K562 (cell line): ENCODE measurements around the gene RBM5. TPM values are rescaled to one million over a fixed set of nuclear protein-coding genes. Genes with fewer than 3 reads are reported as not detected.

Experiments used
- BCOR ChIP-seq: fragments of 450-650 bp; IDR thresholded peaks from 2 replicates; pipeline ENCODE4 v1.6.1; 2016
- CBFA2T3 ChIP-seq: fragments of 450-650 bp; IDR thresholded peaks from 2 replicates; pipeline ENCODE4 v1.6.1; 2017
- DIDO1 ChIP-seq: fragments of 450-650 bp; IDR thresholded peaks from 2 replicates; pipeline ENCODE4 v1.6.1; 2016; ENCODE audit warnings: low read depth, missing biosample characterization, missing genetic modification characterization
- NFIC ChIP-seq: fragments of 450-650 bp; IDR thresholded peaks from 2 replicates; pipeline ENCODE4 v1.6.1; 2017; ENCODE audit warnings: mild to moderate bottlenecking, inconsistent platforms
- RNF2 ChIP-seq: sonication (generic); IDR thresholded peaks from 2 replicates; pipeline ENCODE4 v1.6.1; 2016
- TAF15 ChIP-seq: fragments of 200-400 bp; formaldehyde crosslinking; IDR thresholded peaks from 2 replicates; pipeline ENCODE4 v1.6.1; 2017; ENCODE audit warnings: mild to moderate bottlenecking, low read depth, low read length, moderate library complexity
- ZKSCAN3 ChIP-seq: fragments of 250-450 bp; sonication (Bioruptor Pico); IDR thresholded peaks from 2 replicates; pipeline ENCODE4 v1.4.0; 2020
- ZNF121 ChIP-seq: sonication (generic); formaldehyde crosslinking; conservative IDR thresholded peaks from 2 replicates; pipeline ENCODE4 v1.8.0; 2022; ENCODE audit warnings: missing genetic modification reagents
- ZNF184 ChIP-seq: sonication (generic); formaldehyde crosslinking; IDR thresholded peaks from 2 replicates; pipeline ENCODE4 v1.5.0; 2020; ENCODE audit warnings: missing genetic modification reagents
- ZNF354B ChIP-seq: fragments of 250-450 bp; sonication (Bioruptor Pico); IDR thresholded peaks from 2 replicates; pipeline ENCODE4 v1.4.0; 2020
- ZNF668 ChIP-seq: fragments of 250-450 bp; sonication (Bioruptor Pico); IDR thresholded peaks from 2 replicates; pipeline ENCODE4 v1.8.0; 2022; ENCODE audit warnings: mild to moderate bottlenecking, inconsistent platforms
- ZNF695 ChIP-seq: fragments of 450-650 bp; formaldehyde crosslinking; IDR thresholded peaks from 2 replicates; pipeline ENCODE4 v1.4.0; 2020; ENCODE audit warnings: mild to moderate bottlenecking, moderate library complexity
- polyA plus RNA-seq, 8 experiments: library from polyadenylated mRNA; depleted of rRNA in 4 of 8; stranded (reverse) in 5 of 8; unstranded in 3 of 8; fragments of >200 nt; fragmentation: Nextera tagmentation in 2 of 8; fragmentation: Illumina TruSeq in 1 of 8; extraction: Ambion mirVana in 2 of 8; extraction: Trizol in 1 of 8; gene quantifications; 2 replicates each; pipeline versions ENCODE4 v1.2.1 to v1.2.3, GENCODE V29; 2011 to 2014; ENCODE audit warnings: inconsistent platforms in 1 of 8, missing spikeins in 1 of 8
- total RNA-seq, 7 experiments: library from RNA; depleted of rRNA in 6 of 7; stranded (reverse); fragments of >200 nt in 6 of 7; fragmentation: Illumina TruSeq in 2 of 7; extraction: Trizol in 2 of 7; gene quantifications; 2 replicates each; pipeline versions ENCODE4 v1.2.1 to v1.2.3, GENCODE V29; 2011 to 2021; ENCODE audit warnings: low replicate concordance in 1 of 7
- TF ChIP-seq, protein P1 (sequence below): fragments of 250-450 bp; sonication (Bioruptor Pico); IDR thresholded peaks from 2 replicates; pipeline ENCODE4 v1.4.0; 2020; ENCODE audit warnings: mild to moderate bottlenecking, moderate library complexity
- TF ChIP-seq, protein P2 (sequence below): fragments of 200-800 bp; sonication (Bioruptor generic); IDR thresholded peaks from 2 replicates; pipeline ENCODE4 v1.6.1; 2017; ENCODE audit warnings: missing genetic modification characterization, missing compliant biosample characterization
- TF ChIP-seq, protein P3 (sequence below), 2 experiments: fragments of 450-650 bp in 1 of 2; IDR thresholded peaks; 2 replicates each; pipeline ENCODE4 v1.6.1; 2011 to 2017; ENCODE audit warnings: low read depth in 2 of 2, antibody characterized with exemption in 1 of 2, borderline replicate concordance in 1 of 2, low read length in 1 of 2, mild to moderate bottlenecking in 1 of 2, mixed read lengths in 1 of 2; ENCODE audit not compliant: control insufficient read depth in 1 of 2
- TF ChIP-seq, protein P4 (sequence below): fragments of 450-650 bp; IDR thresholded peaks from 2 replicates; pipeline ENCODE4 v1.6.1; 2014; ENCODE audit warnings: low read depth, mild to moderate bottlenecking, moderate library complexity, borderline replicate concordance
- TF ChIP-seq, protein P5 (sequence below): sonication (generic); formaldehyde crosslinking; IDR thresholded peaks from 2 replicates; pipeline ENCODE4 v1.8.0; 2023; ENCODE audit warnings: mild to moderate bottlenecking, missing genetic modification reagents

The RBM5 gene
- total and polyA plus RNA-seq, 9 of the 15 experiments (the other 6 are each of a cell fraction or from before 2014, with no cell fraction given) = 24.5 to 153 (median 81.6) TPM

DNA sequence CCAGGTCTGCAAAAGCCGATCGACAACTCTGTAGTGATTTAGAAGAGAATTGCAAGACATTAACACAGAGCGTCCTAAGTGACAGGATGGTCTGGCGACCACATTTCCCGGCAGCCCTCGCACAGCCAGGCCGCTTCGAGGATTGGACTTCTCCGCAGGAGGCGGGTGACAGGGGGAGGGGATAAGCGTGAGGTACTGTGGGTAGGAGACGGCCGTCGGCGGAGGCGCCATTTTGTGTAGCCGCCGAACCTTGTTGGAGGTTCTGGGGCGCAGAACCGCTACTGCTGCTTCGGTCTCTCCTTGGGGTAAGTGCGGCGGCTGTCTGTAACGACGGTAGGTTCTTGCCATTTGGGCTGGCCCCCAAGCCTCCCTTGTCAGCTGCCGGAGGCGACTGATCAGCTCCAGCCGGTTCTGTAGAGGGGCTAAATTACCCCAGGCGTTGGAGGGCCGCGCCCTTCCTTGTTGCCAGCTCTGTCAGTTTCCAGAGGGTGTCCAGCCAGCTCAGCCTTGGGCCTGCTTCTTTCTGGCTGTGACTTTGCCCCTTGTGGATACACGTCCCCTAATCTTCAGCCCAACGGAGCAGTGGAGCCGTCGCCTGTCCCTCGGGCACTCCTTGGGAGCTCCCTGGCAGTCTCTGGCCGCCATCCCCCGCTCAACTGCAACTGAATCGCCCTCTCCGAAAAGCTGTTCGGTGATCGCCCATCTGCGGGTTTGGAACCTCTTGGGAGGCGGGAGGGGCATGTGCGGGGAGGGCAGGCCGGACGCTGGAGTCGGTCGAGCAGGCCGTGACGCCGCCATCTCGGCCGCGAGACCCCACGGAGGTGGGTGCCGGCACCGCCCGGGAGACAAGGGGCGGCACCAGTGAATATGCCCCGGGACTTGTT, at the start of gene RBM5 (continued):
- TF ChIP-seq, protein P1, sequence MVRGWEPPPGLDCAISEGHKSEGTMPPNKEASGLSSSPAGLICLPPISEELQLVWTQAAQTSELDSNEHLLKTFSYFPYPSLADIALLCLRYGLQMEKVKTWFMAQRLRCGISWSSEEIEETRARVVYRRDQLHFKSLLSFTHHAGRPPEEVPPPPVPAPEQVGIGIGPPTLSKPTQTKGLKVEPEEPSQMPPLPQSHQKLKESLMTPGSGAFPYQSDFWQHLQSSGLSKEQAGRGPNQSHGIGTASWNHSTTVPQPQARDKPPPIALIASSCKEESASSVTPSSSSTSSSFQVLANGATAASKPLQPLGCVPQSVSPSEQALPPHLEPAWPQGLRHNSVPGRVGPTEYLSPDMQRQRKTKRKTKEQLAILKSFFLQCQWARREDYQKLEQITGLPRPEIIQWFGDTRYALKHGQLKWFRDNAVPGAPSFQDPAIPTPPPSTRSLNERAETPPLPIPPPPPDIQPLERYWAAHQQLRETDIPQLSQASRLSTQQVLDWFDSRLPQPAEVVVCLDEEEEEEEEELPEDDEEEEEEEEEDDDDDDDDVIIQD (CRISPR knock-in tag) = no peak
- TF ChIP-seq, protein P2, sequence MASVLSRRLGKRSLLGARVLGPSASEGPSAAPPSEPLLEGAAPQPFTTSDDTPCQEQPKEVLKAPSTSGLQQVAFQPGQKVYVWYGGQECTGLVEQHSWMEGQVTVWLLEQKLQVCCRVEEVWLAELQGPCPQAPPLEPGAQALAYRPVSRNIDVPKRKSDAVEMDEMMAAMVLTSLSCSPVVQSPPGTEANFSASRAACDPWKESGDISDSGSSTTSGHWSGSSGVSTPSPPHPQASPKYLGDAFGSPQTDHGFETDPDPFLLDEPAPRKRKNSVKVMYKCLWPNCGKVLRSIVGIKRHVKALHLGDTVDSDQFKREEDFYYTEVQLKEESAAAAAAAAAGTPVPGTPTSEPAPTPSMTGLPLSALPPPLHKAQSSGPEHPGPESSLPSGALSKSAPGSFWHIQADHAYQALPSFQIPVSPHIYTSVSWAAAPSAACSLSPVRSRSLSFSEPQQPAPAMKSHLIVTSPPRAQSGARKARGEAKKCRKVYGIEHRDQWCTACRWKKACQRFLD = no peak
- TF ChIP-seq ZNF695 (CRISPR knock-in tag) = no peak
- TF ChIP-seq, protein P3, sequence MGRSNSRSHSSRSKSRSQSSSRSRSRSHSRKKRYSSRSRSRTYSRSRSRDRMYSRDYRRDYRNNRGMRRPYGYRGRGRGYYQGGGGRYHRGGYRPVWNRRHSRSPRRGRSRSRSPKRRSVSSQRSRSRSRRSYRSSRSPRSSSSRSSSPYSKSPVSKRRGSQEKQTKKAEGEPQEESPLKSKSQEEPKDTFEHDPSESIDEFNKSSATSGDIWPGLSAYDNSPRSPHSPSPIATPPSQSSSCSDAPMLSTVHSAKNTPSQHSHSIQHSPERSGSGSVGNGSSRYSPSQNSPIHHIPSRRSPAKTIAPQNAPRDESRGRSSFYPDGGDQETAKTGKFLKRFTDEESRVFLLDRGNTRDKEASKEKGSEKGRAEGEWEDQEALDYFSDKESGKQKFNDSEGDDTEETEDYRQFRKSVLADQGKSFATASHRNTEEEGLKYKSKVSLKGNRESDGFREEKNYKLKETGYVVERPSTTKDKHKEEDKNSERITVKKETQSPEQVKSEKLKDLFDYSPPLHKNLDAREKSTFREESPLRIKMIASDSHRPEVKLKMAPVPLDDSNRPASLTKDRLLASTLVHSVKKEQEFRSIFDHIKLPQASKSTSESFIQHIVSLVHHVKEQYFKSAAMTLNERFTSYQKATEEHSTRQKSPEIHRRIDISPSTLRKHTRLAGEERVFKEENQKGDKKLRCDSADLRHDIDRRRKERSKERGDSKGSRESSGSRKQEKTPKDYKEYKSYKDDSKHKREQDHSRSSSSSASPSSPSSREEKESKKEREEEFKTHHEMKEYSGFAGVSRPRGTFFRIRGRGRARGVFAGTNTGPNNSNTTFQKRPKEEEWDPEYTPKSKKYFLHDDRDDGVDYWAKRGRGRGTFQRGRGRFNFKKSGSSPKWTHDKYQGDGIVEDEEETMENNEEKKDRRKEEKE (IDR thresholded peaks at IDR 0.05; ENCODE audit: borderline replicate concordance in 1 of 2, control insufficient read depth in 1 of 2, low read depth in 2 of 2, low read length in 1 of 2) = no peak
- TF ChIP-seq, protein P4, sequence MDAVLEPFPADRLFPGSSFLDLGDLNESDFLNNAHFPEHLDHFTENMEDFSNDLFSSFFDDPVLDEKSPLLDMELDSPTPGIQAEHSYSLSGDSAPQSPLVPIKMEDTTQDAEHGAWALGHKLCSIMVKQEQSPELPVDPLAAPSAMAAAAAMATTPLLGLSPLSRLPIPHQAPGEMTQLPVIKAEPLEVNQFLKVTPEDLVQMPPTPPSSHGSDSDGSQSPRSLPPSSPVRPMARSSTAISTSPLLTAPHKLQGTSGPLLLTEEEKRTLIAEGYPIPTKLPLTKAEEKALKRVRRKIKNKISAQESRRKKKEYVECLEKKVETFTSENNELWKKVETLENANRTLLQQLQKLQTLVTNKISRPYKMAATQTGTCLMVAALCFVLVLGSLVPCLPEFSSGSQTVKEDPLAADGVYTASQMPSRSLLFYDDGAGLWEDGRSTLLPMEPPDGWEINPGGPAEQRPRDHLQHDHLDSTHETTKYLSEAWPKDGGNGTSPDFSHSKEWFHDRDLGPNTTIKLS = no peak
- TF ChIP-seq ZNF184 (CRISPR knock-in tag) = no peak
- TF ChIP-seq BCOR = no peak
- TF ChIP-seq ZKSCAN3 (CRISPR knock-in tag) = no peak
- no peak for TF ChIP-seq ZNF668 (CRISPR knock-in tag)
- no peak for TF ChIP-seq CBFA2T3
- no peak for TF ChIP-seq ZNF121 (CRISPR knock-in tag)
- no peak for TF ChIP-seq DIDO1 (tag)
- TF ChIP-seq NFIC = no peak
- TF ChIP-seq ZNF354B (CRISPR knock-in tag) = no peak
- TF ChIP-seq, protein P5, sequence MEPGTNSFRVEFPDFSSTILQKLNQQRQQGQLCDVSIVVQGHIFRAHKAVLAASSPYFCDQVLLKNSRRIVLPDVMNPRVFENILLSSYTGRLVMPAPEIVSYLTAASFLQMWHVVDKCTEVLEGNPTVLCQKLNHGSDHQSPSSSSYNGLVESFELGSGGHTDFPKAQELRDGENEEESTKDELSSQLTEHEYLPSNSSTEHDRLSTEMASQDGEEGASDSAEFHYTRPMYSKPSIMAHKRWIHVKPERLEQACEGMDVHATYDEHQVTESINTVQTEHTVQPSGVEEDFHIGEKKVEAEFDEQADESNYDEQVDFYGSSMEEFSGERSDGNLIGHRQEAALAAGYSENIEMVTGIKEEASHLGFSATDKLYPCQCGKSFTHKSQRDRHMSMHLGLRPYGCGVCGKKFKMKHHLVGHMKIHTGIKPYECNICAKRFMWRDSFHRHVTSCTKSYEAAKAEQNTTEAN = no peak
- no peak for TF ChIP-seq RNF2
- TF ChIP-seq TAF15 = no peak
